Activated CD8-positive, alpha-beta memory T cell treated with anti-CD3 and anti-CD28 coated beads, Interleukin-2, amount 50 U/mL, for 24 hours (primary cell): ENCODE data around the gene UGT1A1.
"Not testable (repeated sequence)": the region's sequence is repeated elsewhere in the genome, so short reads cannot be mapped to it uniquely, and the experiment has no call there.

Experiments used
- DNase-seq: peaks from one replicate; pipeline ENCODE4 v3.0.0-alpha.2; 2020; ENCODE audit errors: extremely low read depth

The UGT1A1 gene

GRCh38 chr2:233760043-233760442, at the start of gene UGT1A1:
Gene UGT1A1, plus strand, starts transcription at chr2:233760270. Its CDS starts 18 bp downstream, at chr2:233760288.
- DNase-seq = no peak

- peak; percentile 12 for DNase-seq
Measured at GRCh38 chr2:233711312-233712008, 48.6 kb upstream of the UGT1A1 start.

- DNase-seq = no peak
Measured at GRCh38 chr2:233712611-233713261, 47.3 kb upstream of the UGT1A1 start, which contains the start of gene UGT1A5. Gene UGT1A5, plus strand, starts transcription at chr2:233712907. Its CDS starts 85 bp downstream, at chr2:233712992.

GRCh38 chr2:233713262-233713615, 46.8 kb upstream of the UGT1A1 start:
- DNase-seq = no peak

GRCh38 chr2:233714121-233714520, 45.9 kb upstream of the UGT1A1 start:
- no peak for DNase-seq

- DNase-seq = no peak
Measured at GRCh38 chr2:233718552-233718951, 41.5 kb upstream of the UGT1A1 start, which contains the start of gene UGT1A4. Gene UGT1A4, plus strand, starts transcription at chr2:233718736. Its CDS starts 85 bp downstream, at chr2:233718821.

- no peak for DNase-seq
Measured at GRCh38 chr2:233728723-233729301, 31.3 kb upstream of the UGT1A1 start, which contains the start of gene UGT1A3. Gene UGT1A3, plus strand, starts transcription at chr2:233729042. Its CDS starts 85 bp downstream, at chr2:233729127.

- not testable (repeated sequence) for DNase-seq
Measured at GRCh38 chr2:233736868-233737653, 23.0 kb upstream of the UGT1A1 start.

GRCh38 chr2:233740870-233741269, 19.2 kb upstream of the UGT1A1 start:
- no peak for DNase-seq

- no peak for DNase-seq
Measured at GRCh38 chr2:233743464-233744259, 16.4 kb upstream of the UGT1A1 start.

- DNase-seq = no peak
Measured at GRCh38 chr2:233745073-233745755, 14.9 kb upstream of the UGT1A1 start.

- DNase-seq = not testable (repeated sequence)
Measured at GRCh38 chr2:233745838-233746237, 14.2 kb upstream of the UGT1A1 start.

GRCh38 chr2:233746475-233747282, 13.4 kb upstream of the UGT1A1 start:
- DNase-seq = no peak

- DNase-seq = no peak
Measured at GRCh38 chr2:233747283-233747544, 12.9 kb upstream of the UGT1A1 start.

- not testable (repeated sequence) for DNase-seq
Measured at GRCh38 chr2:233750689-233751088, 9.4 kb upstream of the UGT1A1 start.

- not testable (repeated sequence) for DNase-seq
Measured at GRCh38 chr2:233751212-233752009, 8.7 kb upstream of the UGT1A1 start.

GRCh38 chr2:233754872-233755611, 5.0 kb upstream of the UGT1A1 start:
- DNase-seq = no peak

- DNase-seq = no peak
Measured at GRCh38 chr2:233756429-233757081, 3.5 kb upstream of the UGT1A1 start.
